Liver (tissue), 9 donors: Measurements from ENCODE around the gene ERI3. TPM values are rescaled to one million over a fixed set of nuclear protein-coding genes. Genes with fewer than 3 reads are reported as not detected.

ENCODE experiments used
- DNase-seq: peaks from one replicate; pipeline ENCODE4 v3.0.0-alpha.2; 2017; ENCODE audit warnings: low spot score
- H3K27ac ChIP-seq, 2 donors: one replicate each; pipeline ENCODE4 v1.7.0; 2013; ENCODE audit warnings: inconsistent platforms in 2 of 2, low read length in 2 of 2, control low read depth in 1 of 2, low read depth in 1 of 2, mild to moderate bottlenecking in 1 of 2
- H3K27me3 ChIP-seq, 4 donors: one replicate each; pipeline versions ENCODE4 v1.6.1 to v1.7.0; 2013; ENCODE audit warnings: low read length in 3 of 4, inconsistent platforms in 1 of 4, mild to moderate bottlenecking in 1 of 4, moderate library complexity in 1 of 4; ENCODE audit not compliant: control insufficient read depth in 4 of 4, insufficient read depth in 4 of 4
- H3K36me3 ChIP-seq, 4 donors: one replicate each; pipeline versions ENCODE4 v1.6.1 to v1.7.0; 2013; ENCODE audit warnings: low read length in 3 of 4, mild to moderate bottlenecking in 3 of 4, low read depth in 1 of 4, moderate library complexity in 1 of 4; ENCODE audit not compliant: control insufficient read depth in 4 of 4, insufficient read depth in 3 of 4
- H3K4me1 ChIP-seq, 4 donors: one replicate each; pipeline versions ENCODE4 v1.6.1 to v1.7.0; 2013; ENCODE audit warnings: low read length in 3 of 4, mild to moderate bottlenecking in 3 of 4, moderate library complexity in 1 of 4; ENCODE audit not compliant: control insufficient read depth in 4 of 4, insufficient read depth in 4 of 4
- H3K4me3 ChIP-seq, 3 donors: one replicate each; pipeline versions ENCODE4 v1.6.1 to v1.7.0; 2013; ENCODE audit warnings: low read length in 3 of 3, control low read depth in 1 of 3, low read depth in 1 of 3, mild to moderate bottlenecking in 1 of 3
- H3K9ac ChIP-seq, 2 donors: one replicate each; pipeline ENCODE4 v1.7.0; 2013; ENCODE audit warnings: low read length in 2 of 2, mild to moderate bottlenecking in 2 of 2, moderate library complexity in 2 of 2, control low read depth in 1 of 2, low read depth in 1 of 2
- H3K9me3 ChIP-seq, 4 donors: one replicate each; pipeline versions ENCODE4 v1.6.1 to v1.7.0; 2013; ENCODE audit warnings: low read length in 3 of 4; ENCODE audit not compliant: control insufficient read depth in 4 of 4
- EGR1 ChIP-seq, 2 donors: IDR thresholded peaks; 2 replicates each; pipeline ENCODE4 v1.6.1; 2016 to 2018; ENCODE audit warnings: antibody characterized with exemption in 2 of 2, low read depth in 2 of 2
- FOXA1 ChIP-seq: IDR thresholded peaks from 2 replicates; pipeline ENCODE4 v1.6.1; 2016; ENCODE audit warnings: antibody characterized with exemption
- FOXA2 ChIP-seq: IDR thresholded peaks from 2 replicates; pipeline ENCODE4 v1.6.1; 2016; ENCODE audit warnings: antibody characterized with exemption
- GABPA ChIP-seq, 2 donors: IDR thresholded peaks in 1 of 2; conservative IDR thresholded peaks in 1 of 2; 2 replicates each; pipeline ENCODE4 v1.6.1; 2016; ENCODE audit warnings: antibody characterized with exemption in 2 of 2, mild to moderate bottlenecking in 1 of 2, moderate library complexity in 1 of 2
- HNF4A ChIP-seq, 2 donors: conservative IDR thresholded peaks; 2 replicates each; pipeline ENCODE4 v1.6.1; 2016; ENCODE audit warnings: antibody characterized with exemption in 2 of 2, mild to moderate bottlenecking in 2 of 2
- HNF4G ChIP-seq: IDR thresholded peaks from 2 replicates; pipeline ENCODE4 v1.6.1; 2016; ENCODE audit warnings: antibody characterized with exemption
- JUND ChIP-seq, 2 donors: IDR thresholded peaks; 2 replicates each; pipeline ENCODE4 v1.6.1; 2016; ENCODE audit warnings: antibody characterized with exemption in 2 of 2
- NR2F2 ChIP-seq: IDR thresholded peaks from 2 replicates; pipeline ENCODE4 v1.6.1; 2016; ENCODE audit warnings: antibody characterized with exemption
- RAD21 ChIP-seq, 2 donors: IDR thresholded peaks; 2 replicates each; pipeline ENCODE4 v1.6.1; 2016; ENCODE audit warnings: antibody characterized with exemption in 2 of 2, mild to moderate bottlenecking in 2 of 2
- RXRA ChIP-seq, 2 donors: IDR thresholded peaks; 2 replicates each; pipeline ENCODE4 v1.6.1; 2017 to 2018; ENCODE audit warnings: antibody characterized with exemption in 2 of 2, mild to moderate bottlenecking in 1 of 2
- SP1 ChIP-seq: IDR thresholded peaks from 2 replicates; pipeline ENCODE4 v1.6.1; 2018; ENCODE audit warnings: antibody characterized with exemption, mild to moderate bottlenecking
- WGBS: extraction: QIAGEN DNeasy Blood & Tissue Kit; methylation state at CpG from one replicate; pipeline ENCODE4 v1.1.7; 2013; 5-methylcytosine and 5-hydroxymethylcytosine counted together
- polyA plus RNA-seq, 2 donors: library from polyadenylated mRNA; stranded (reverse) in 1 of 2; unstranded in 1 of 2; fragments of 200-250 nt in 1 of 2; fragments of >200 nt in 1 of 2; fragmentation: Nextera tagmentation in 1 of 2; extraction: Ambion mirVana in 1 of 2; gene quantifications; one replicate each; pipeline versions ENCODE4 v1.2.1 to v1.2.3, GENCODE V29; 2013 to 2015
- total RNA-seq, 2 donors: library from RNA; depleted of rRNA; stranded (reverse); fragments of >200 nt; gene quantifications; one replicate each; pipeline ENCODE4 v1.2.3, GENCODE V29; 2014
- TF ChIP-seq, protein P1 (sequence below): IDR thresholded peaks from 2 replicates; pipeline ENCODE4 v1.6.1; 2016; ENCODE audit warnings: antibody characterized with exemption
- TF ChIP-seq, protein P2 (sequence below): fragments of 150-350 bp; IDR thresholded peaks from 2 replicates; pipeline ENCODE4 v1.5.1; 2017; ENCODE audit warnings: improper control_type of control experiment, low read depth, low read length; ENCODE audit not compliant: missing input control
- TF ChIP-seq, protein P3 (sequence below): IDR thresholded peaks from 2 replicates; pipeline ENCODE4 v1.6.1; 2016; ENCODE audit warnings: antibody characterized with exemption, mild to moderate bottlenecking
- donor health status: healthy.
- donor health status: healthy.
- donor health status: healthy.
- donor health status: healthy.
- donor health status: healthy.

The ERI3 gene
- total and polyA plus RNA-seq, 4 donors, result 15.7 to 23.8 (median 21.3) TPM

DNA sequence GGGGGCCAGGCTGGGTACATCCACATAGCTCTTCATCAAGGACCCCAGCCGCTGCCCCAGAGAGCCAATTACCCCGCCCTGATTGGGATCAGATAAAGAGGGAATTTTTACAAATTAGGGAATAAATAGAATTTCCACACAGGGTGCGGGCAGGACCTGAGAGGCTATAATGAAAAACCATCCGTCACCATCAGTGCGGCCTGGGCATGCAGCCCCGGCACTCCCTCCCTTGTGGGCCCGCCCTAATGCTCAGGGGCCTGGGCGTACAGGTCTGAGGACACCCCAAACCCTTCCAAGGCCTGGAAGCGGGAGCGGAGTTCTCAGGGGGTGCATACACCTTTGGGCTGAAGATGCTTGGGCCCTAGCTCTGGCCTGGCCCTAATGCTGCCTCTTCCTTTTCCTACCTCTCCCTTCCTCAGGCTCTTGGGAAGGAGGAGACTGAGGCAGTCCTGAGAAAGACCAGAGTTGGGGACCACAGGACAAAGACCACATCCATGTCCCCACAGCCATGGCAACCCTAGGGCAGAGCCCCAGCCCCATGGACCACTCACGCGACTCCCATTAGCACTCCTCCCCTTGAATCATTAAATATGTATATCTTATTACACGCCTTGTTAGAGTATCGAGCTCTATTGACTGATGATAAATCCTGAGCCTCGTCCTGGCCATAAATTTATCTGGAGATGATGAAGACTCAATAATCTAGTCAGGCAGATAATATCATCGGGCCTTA, 125.5 kb downstream of the ERI3 start:
- no peaks in the 10 kb centered on the region for H3K4me1 ChIP-seq
- TF ChIP-seq, protein P1, sequence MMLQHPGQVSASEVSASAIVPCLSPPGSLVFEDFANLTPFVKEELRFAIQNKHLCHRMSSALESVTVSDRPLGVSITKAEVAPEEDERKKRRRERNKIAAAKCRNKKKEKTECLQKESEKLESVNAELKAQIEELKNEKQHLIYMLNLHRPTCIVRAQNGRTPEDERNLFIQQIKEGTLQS, result no peak
- no peak for TF ChIP-seq HNF4G
- TF ChIP-seq, protein P2, sequence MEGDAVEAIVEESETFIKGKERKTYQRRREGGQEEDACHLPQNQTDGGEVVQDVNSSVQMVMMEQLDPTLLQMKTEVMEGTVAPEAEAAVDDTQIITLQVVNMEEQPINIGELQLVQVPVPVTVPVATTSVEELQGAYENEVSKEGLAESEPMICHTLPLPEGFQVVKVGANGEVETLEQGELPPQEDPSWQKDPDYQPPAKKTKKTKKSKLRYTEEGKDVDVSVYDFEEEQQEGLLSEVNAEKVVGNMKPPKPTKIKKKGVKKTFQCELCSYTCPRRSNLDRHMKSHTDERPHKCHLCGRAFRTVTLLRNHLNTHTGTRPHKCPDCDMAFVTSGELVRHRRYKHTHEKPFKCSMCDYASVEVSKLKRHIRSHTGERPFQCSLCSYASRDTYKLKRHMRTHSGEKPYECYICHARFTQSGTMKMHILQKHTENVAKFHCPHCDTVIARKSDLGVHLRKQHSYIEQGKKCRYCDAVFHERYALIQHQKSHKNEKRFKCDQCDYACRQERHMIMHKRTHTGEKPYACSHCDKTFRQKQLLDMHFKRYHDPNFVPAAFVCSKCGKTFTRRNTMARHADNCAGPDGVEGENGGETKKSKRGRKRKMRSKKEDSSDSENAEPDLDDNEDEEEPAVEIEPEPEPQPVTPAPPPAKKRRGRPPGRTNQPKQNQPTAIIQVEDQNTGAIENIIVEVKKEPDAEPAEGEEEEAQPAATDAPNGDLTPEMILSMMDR, result no peak
- no peak for TF ChIP-seq FOXA2
- no peak for TF ChIP-seq FOXA1
- TF ChIP-seq EGR1 (IDR thresholded peaks at IDR 0.05; ENCODE audit: low read depth in 2 of 2), result no peak
- no peak for TF ChIP-seq SP1
- no peak for TF ChIP-seq NR2F2
- TF ChIP-seq HNF4A (conservative IDR thresholded peaks at IDR 0.05), result no peak
- no peak for TF ChIP-seq GABPA (IDR thresholded peaks at IDR 0.05 in 1 of 2, conservative IDR thresholded peaks at IDR 0.05 in 1 of 2)
- H3K27me3 ChIP-seq, result no peaks in the 10 kb centered on the region
- no peak overlapping the region for H3K4me3 ChIP-seq
- no peak overlapping the region for H3K27ac ChIP-seq
- peaks cover 0 to 4% (median 2%) of the 10 kb centered on the region in 4 donors for H3K36me3 ChIP-seq
- 97% methylated on average over 16 of the region's 16 CpGs for WGBS
- H3K9me3 ChIP-seq, result no peaks in the 10 kb centered on the region
- no peak for DNase-seq
- H3K9ac ChIP-seq, result no peak overlapping the region

DNA sequence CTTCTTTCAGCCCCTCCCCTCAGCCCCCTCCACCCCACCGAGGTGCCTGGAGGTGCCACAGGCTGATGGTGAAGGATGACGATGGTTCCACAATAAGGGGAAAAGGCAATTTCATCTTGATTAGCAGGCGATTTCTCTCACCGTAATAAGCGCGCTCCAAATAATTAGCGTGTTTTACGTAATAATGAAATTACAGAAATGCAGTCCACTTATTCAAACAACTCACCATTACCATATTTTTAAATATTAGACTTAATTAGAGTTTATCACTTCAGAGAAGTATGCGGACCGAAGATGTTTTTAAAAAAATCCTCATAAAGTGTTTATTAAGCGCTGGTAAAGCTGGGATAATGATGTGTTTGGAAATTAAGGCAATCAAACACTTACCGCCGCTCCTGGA, 126.8 kb downstream of the ERI3 start:
- DNase-seq, result no peak
- peaks cover 0 to 4% (median 2%) of the 10 kb centered on the region in 4 donors for H3K36me3 ChIP-seq
- no peak overlapping the region for H3K9ac ChIP-seq
- H3K4me3 ChIP-seq, result no peak overlapping the region
- TF ChIP-seq RAD21 (IDR thresholded peaks at IDR 0.05) (no peak), HNF4A (conservative IDR thresholded peaks at IDR 0.05) (no peak), RXRA (IDR thresholded peaks at IDR 0.05) (no peak), JUND (IDR thresholded peaks at IDR 0.05) (no peak), SP1 (no peak), FOXA1 (no peak), GABPA (IDR thresholded peaks at IDR 0.05 in 1 of 2, conservative IDR thresholded peaks at IDR 0.05 in 1 of 2) (no peak), NR2F2 (no peak)
- TF ChIP-seq, protein P3, sequence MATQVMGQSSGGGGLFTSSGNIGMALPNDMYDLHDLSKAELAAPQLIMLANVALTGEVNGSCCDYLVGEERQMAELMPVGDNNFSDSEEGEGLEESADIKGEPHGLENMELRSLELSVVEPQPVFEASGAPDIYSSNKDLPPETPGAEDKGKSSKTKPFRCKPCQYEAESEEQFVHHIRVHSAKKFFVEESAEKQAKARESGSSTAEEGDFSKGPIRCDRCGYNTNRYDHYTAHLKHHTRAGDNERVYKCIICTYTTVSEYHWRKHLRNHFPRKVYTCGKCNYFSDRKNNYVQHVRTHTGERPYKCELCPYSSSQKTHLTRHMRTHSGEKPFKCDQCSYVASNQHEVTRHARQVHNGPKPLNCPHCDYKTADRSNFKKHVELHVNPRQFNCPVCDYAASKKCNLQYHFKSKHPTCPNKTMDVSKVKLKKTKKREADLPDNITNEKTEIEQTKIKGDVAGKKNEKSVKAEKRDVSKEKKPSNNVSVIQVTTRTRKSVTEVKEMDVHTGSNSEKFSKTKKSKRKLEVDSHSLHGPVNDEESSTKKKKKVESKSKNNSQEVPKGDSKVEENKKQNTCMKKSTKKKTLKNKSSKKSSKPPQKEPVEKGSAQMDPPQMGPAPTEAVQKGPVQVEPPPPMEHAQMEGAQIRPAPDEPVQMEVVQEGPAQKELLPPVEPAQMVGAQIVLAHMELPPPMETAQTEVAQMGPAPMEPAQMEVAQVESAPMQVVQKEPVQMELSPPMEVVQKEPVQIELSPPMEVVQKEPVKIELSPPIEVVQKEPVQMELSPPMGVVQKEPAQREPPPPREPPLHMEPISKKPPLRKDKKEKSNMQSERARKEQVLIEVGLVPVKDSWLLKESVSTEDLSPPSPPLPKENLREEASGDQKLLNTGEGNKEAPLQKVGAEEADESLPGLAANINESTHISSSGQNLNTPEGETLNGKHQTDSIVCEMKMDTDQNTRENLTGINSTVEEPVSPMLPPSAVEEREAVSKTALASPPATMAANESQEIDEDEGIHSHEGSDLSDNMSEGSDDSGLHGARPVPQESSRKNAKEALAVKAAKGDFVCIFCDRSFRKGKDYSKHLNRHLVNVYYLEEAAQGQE, result no peak
- TF ChIP-seq, protein P2, result no peak
- no peaks in the 10 kb centered on the region for H3K9me3 ChIP-seq
- WGBS, result 98% methylated on average over 13 of the region's 13 CpGs
- no peaks in the 10 kb centered on the region for H3K4me1 ChIP-seq
- H3K27ac ChIP-seq, result no peak overlapping the region
- H3K27me3 ChIP-seq, result no peaks in the 10 kb centered on the region
